Calu3 (cell line): ENCODE data around the gene RETN. TPM values are rescaled to one million over a fixed set of nuclear protein-coding genes. Genes with fewer than 3 reads are reported as not detected.
A peak's percentile ranks its signal among the peaks of the same experiment; 100 is the strongest.

ENCODE experiments used
- BruUV-seq: library from RNA; stranded (reverse); fragments of 400-500 nt; replicated peaks from 2 replicates; lab custom pipeline; 2021; lab: Mats Ljungman, UMichigan
- CTCF ChIA-PET: fragments of 300-600 bp; sonication (Branson Sonifier 250); formaldehyde crosslinking; loops from one replicate; lab custom pipeline; 2022; ENCODE audit warnings: antibody characterized with exemption; lab: Charles Lee
- DNase-seq: peaks from one replicate; pipeline ENCODE4 v3.0.0; 2022
- H3K27ac Mint-ChIP-seq: one replicate; pipeline ENCODE4 v1.8.0; 2022; ENCODE audit warnings: mixed read lengths; ENCODE audit not compliant: unreplicated experiment
- H3K27me3 Mint-ChIP-seq: one replicate; pipeline ENCODE4 v1.8.0; 2022; ENCODE audit warnings: mixed read lengths; ENCODE audit not compliant: unreplicated experiment
- H3K36me3 Mint-ChIP-seq: one replicate; pipeline ENCODE4 v1.8.0; 2022; ENCODE audit warnings: mild to moderate bottlenecking, moderate library complexity, mixed read lengths; ENCODE audit not compliant: insufficient read depth, unreplicated experiment
- H3K4me1 Mint-ChIP-seq: one replicate; pipeline ENCODE4 v1.8.0; 2022; ENCODE audit warnings: mild to moderate bottlenecking, low read depth, mixed read lengths; ENCODE audit not compliant: unreplicated experiment
- H3K4me3 Mint-ChIP-seq: one replicate; pipeline ENCODE4 v1.8.0; 2022; ENCODE audit warnings: mild to moderate bottlenecking, low read depth, moderate library complexity, mixed read lengths; ENCODE audit not compliant: unreplicated experiment
- H3K9me3 Mint-ChIP-seq: one replicate; pipeline ENCODE4 v1.8.0; 2022; ENCODE audit warnings: low read depth, mixed read lengths; ENCODE audit not compliant: unreplicated experiment
- CTCF ChIP-seq: fragments of 200-600 bp; IDR thresholded peaks from one replicate; pipeline ENCODE4 v1.8.0; 2022; ENCODE audit warnings: antibody characterized with exemption; ENCODE audit not compliant: unreplicated experiment
- intact Hi-C: fragments of 100-400 bp; cut with micrococcal nuclease; formaldehyde crosslinking; loops from one replicate; pipeline ENCODE4 v1.10.0; 2022; ENCODE audit not compliant: unreplicated experiment
- total RNA-seq: library from RNA; stranded (reverse); gene quantifications from 2 replicates; pipeline ENCODE4 v1.2.3, GENCODE V29; 2022

Gene RETN
- total RNA-seq, 1 experiment from 2014 or later = not detected

GRCh38 chr19:7678971-7679751 lies 10.3 kb downstream of the RETN start:
- BruUV-seq = no TSS peak
- intact Hi-C loops = no loop called here
- CTCF ChIA-PET = no interaction called here
- peaks cover 51% of the 10 kb centered on the region for H3K27me3 Mint-ChIP-seq
- no peak for TF ChIP-seq CTCF
- no peaks in the 10 kb centered on the region for H3K4me1 Mint-ChIP-seq
- no peak overlapping the region for H3K4me3 Mint-ChIP-seq
- peak; percentile 23 for DNase-seq
- H3K27ac Mint-ChIP-seq = no peak overlapping the region
- no peaks in the 10 kb centered on the region for H3K9me3 Mint-ChIP-seq
- H3K36me3 Mint-ChIP-seq = peaks cover 22% of the 10 kb centered on the region

- DNase-seq = no peak
- no TSS peak for BruUV-seq
- peaks cover 48% of the 10 kb centered on the region for H3K27me3 Mint-ChIP-seq
- CTCF ChIA-PET = interaction anchor here (0.8 to 2.1 kb wide), 7 partner anchors 31 to 120 kb away, joined by 3 to 51 read pairs (median 4); partner anchors contain the start of genes PET100 and XAB2
- peaks cover 25% of the 10 kb centered on the region for H3K36me3 Mint-ChIP-seq
- TF ChIP-seq CTCF = no peak
- no peaks in the 10 kb centered on the region for H3K9me3 Mint-ChIP-seq
- no peak overlapping the region for H3K27ac Mint-ChIP-seq
- intact Hi-C loops = loop anchor here (2.0 kb wide), 2 partner anchors 111 to 119 kb away; no protein-coding TSS in a partner anchor
- H3K4me3 Mint-ChIP-seq = peak overlapping the region; percentile 85
- no peaks in the 10 kb centered on the region for H3K4me1 Mint-ChIP-seq
These were observed 11.1 kb downstream of the RETN start for GRCh38 chr19:7679771-7680605.

- CTCF ChIA-PET = interaction anchor here (0.6 to 2.1 kb wide), 10 partner anchors 31 to 262 kb away, joined by 3 to 51 read pairs (median 4); partner anchors contain the start of genes PET100, TIMM44 and XAB2
- peak within 1 kb of the TSS; percentile 85 for H3K4me3 Mint-ChIP-seq
- no peaks in the 10 kb centered on the region for H3K9me3 Mint-ChIP-seq
- peaks cover 33% of the 10 kb centered on the region for H3K36me3 Mint-ChIP-seq
- peak within 1 kb of the TSS; percentile 20 for H3K27ac Mint-ChIP-seq
- peaks cover 51% of the 10 kb centered on the region for H3K27me3 Mint-ChIP-seq
- intact Hi-C loops = loop anchor here (2.0 kb wide), 2 partner anchors 112 to 118 kb away; no protein-coding TSS in a partner anchor
- peak; percentile 88 for TF ChIP-seq CTCF
- no TSS peak for BruUV-seq
- H3K4me1 Mint-ChIP-seq = peaks cover 7% of the 10 kb centered on the region
- peak; percentile 81 for DNase-seq
These were observed 11.9 kb downstream of the RETN start, which contains the start of gene TRAPPC5 for GRCh38 chr19:7680606-7681339. TSS of gene TRAPPC5 (plus strand) at chr19:7680833. CDS start at chr19:7682254, 1,421 bp downstream.
